Calu3 (cell line): ENCODE results near the gene MCF2L. TPM values are rescaled to one million over a fixed set of nuclear protein-coding genes. Genes with fewer than 3 reads are reported as not detected.

Source experiments
- BruUV-seq: library from RNA; stranded (reverse); fragments of 400-500 nt; replicated peaks from 2 replicates; lab custom pipeline; 2021; lab: Mats Ljungman, UMichigan
- CTCF ChIA-PET: fragments of 300-600 bp; sonication (Branson Sonifier 250); formaldehyde crosslinking; loops from one replicate; lab custom pipeline; 2022; ENCODE audit warnings: antibody characterized with exemption; lab: Charles Lee
- DNase-seq: peaks from one replicate; pipeline ENCODE4 v3.0.0; 2022
- H3K27ac Mint-ChIP-seq: one replicate; pipeline ENCODE4 v1.8.0; 2022; ENCODE audit warnings: mixed read lengths; ENCODE audit not compliant: unreplicated experiment
- H3K27me3 Mint-ChIP-seq: one replicate; pipeline ENCODE4 v1.8.0; 2022; ENCODE audit warnings: mixed read lengths; ENCODE audit not compliant: unreplicated experiment
- H3K36me3 Mint-ChIP-seq: one replicate; pipeline ENCODE4 v1.8.0; 2022; ENCODE audit warnings: mild to moderate bottlenecking, moderate library complexity, mixed read lengths; ENCODE audit not compliant: insufficient read depth, unreplicated experiment
- H3K4me1 Mint-ChIP-seq: one replicate; pipeline ENCODE4 v1.8.0; 2022; ENCODE audit warnings: mild to moderate bottlenecking, low read depth, mixed read lengths; ENCODE audit not compliant: unreplicated experiment
- H3K4me3 Mint-ChIP-seq: one replicate; pipeline ENCODE4 v1.8.0; 2022; ENCODE audit warnings: mild to moderate bottlenecking, low read depth, moderate library complexity, mixed read lengths; ENCODE audit not compliant: unreplicated experiment
- H3K9me3 Mint-ChIP-seq: one replicate; pipeline ENCODE4 v1.8.0; 2022; ENCODE audit warnings: low read depth, mixed read lengths; ENCODE audit not compliant: unreplicated experiment
- CTCF ChIP-seq: fragments of 200-600 bp; IDR thresholded peaks from one replicate; pipeline ENCODE4 v1.8.0; 2022; ENCODE audit warnings: antibody characterized with exemption; ENCODE audit not compliant: unreplicated experiment
- intact Hi-C: fragments of 100-400 bp; cut with micrococcal nuclease; formaldehyde crosslinking; loops from one replicate; pipeline ENCODE4 v1.10.0; 2022; ENCODE audit not compliant: unreplicated experiment
- total RNA-seq: library from RNA; stranded (reverse); gene quantifications from 2 replicates; pipeline ENCODE4 v1.2.3, GENCODE V29; 2022

The MCF2L gene
- total RNA-seq, 1 experiment from 2014 or later = 12.9 TPM

- H3K27me3 Mint-ChIP-seq = no peaks in the 10 kb centered on the region
- H3K9me3 Mint-ChIP-seq = no peaks in the 10 kb centered on the region
- H3K4me1 Mint-ChIP-seq = no peaks in the 10 kb centered on the region
- H3K27ac Mint-ChIP-seq = no peak overlapping the region
- no peak overlapping the region for H3K4me3 Mint-ChIP-seq
- BruUV-seq = no TSS peak
- CTCF ChIA-PET = no interaction called here
- H3K36me3 Mint-ChIP-seq = no peaks in the 10 kb centered on the region
- intact Hi-C loops = no loop called here
- no peak for DNase-seq
- TF ChIP-seq CTCF = no peak
These were observed 82.6 kb downstream of the MCF2L start for GRCh38 chr13:113051641-113052040.

GRCh38 chr13:113052206-113052605 is 83.2 kb downstream of the MCF2L start:
- intact Hi-C loops = no loop called here
- CTCF ChIA-PET = no interaction called here

GRCh38 chr13:113052971-113053370 is 84.0 kb downstream of the MCF2L start:
- BruUV-seq = no TSS peak
- no peak for TF ChIP-seq CTCF
- Mint-ChIP-seq H3K36me3 (no peaks in the 10 kb centered on the region), H3K27me3 (no peaks in the 10 kb centered on the region), H3K9me3 (no peaks in the 10 kb centered on the region), H3K4me1 (no peaks in the 10 kb centered on the region), H3K27ac (no peak overlapping the region), H3K4me3 (no peak overlapping the region)
- DNase-seq = no peak
- CTCF ChIA-PET = no interaction called here
- intact Hi-C loops = no loop called here

More at GRCh38 chr13:113052206-113052605, 83.2 kb downstream of the MCF2L start:
- no peaks in the 10 kb centered on the region for H3K27me3 Mint-ChIP-seq
- no TSS peak for BruUV-seq
- no peak for TF ChIP-seq CTCF
- no peaks in the 10 kb centered on the region for H3K9me3 Mint-ChIP-seq
- H3K27ac Mint-ChIP-seq = no peak overlapping the region
- no peaks in the 10 kb centered on the region for H3K36me3 Mint-ChIP-seq
- no peak overlapping the region for H3K4me3 Mint-ChIP-seq
- no peaks in the 10 kb centered on the region for H3K4me1 Mint-ChIP-seq
- no peak for DNase-seq

- no peak for DNase-seq
- BruUV-seq = no TSS peak
- intact Hi-C loops = no loop called here
- Mint-ChIP-seq H3K4me3 (no peak overlapping the region), H3K9me3 (no peaks in the 10 kb centered on the region), H3K36me3 (no peaks in the 10 kb centered on the region), H3K4me1 (no peaks in the 10 kb centered on the region), H3K27ac (no peak overlapping the region), H3K27me3 (no peaks in the 10 kb centered on the region)
- no peak for TF ChIP-seq CTCF
- CTCF ChIA-PET = no interaction called here
These were observed 84.4 kb downstream of the MCF2L start for GRCh38 chr13:113053376-113053775.
